Suprapubic skin (tissue), 4 donors: ENCODE measurements around the gene ACTL10.

Source experiments
- CTCF ChIP-seq, 2 donors: fragments of 200-600 bp in 1 of 2; fragments of 450-650 bp in 1 of 2; sonication (generic) in 1 of 2; IDR thresholded peaks; one replicate each; pipeline ENCODE4 v1.5.1; 2016 to 2019; ENCODE audit warnings: antibody characterized with exemption in 2 of 2, mild to moderate bottlenecking in 1 of 2, moderate library complexity in 1 of 2
- EP300 ChIP-seq: sonication (generic); formaldehyde crosslinking; IDR thresholded peaks from one replicate; pipeline ENCODE4 v1.6.1; 2017; ENCODE audit warnings: antibody characterized with exemption
- POLR2A ChIP-seq, 2 donors: fragments of 450-650 bp; IDR thresholded peaks; one replicate each; pipeline ENCODE4 v1.6.1; 2017; ENCODE audit warnings: antibody characterized with exemption in 2 of 2, mild to moderate bottlenecking in 2 of 2, moderate library complexity in 2 of 2
- POLR2AphosphoS5 ChIP-seq, 3 donors: sonication (generic); formaldehyde crosslinking; IDR thresholded peaks; one replicate each; pipeline ENCODE4 v1.6.1; 2017; ENCODE audit warnings: antibody characterized with exemption in 3 of 3

- TF ChIP-seq CTCF (IDR thresholded peaks at IDR 0.05) (no peak), POLR2A (IDR thresholded peaks at IDR 0.05) (no peak), POLR2AphosphoS5 (IDR thresholded peaks at IDR 0.05) (no peak), EP300 (no peak)
These were observed 42.7 kb downstream of the ACTL10 start for GRCh38 chr20:33709398-33709797.
